GM21367 (cell line): Measurements from ENCODE around the gene CHD6.

Experiments used
- ATAC-seq: cut with Tn5 transposase; IDR thresholded peaks from one replicate; pipeline ENCODE4 v1.9.1; 2021; ENCODE audit not compliant: unreplicated experiment

Gene CHD6

DNA sequence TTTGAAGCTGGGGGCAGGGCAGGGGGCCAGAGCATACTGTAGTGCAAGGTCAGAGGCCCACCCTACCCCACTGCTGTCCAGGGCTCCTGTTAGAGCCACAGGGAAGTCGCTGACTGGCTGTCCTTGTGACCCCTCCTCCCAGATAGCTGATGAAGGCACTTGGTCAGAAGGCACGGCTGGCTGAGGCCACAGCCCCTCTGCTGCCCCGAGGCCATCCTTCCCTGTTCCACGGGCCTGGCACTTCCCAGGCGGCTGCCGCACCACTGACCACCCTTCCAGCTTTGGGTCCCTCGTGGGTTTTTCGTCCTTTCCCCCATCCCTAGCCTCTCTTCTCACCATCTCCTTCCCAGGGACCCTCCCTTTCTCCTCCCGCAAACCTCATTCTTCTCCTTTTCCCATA lies 242.3 kb downstream of the CHD6 start:
- ATAC-seq, result no peak

DNA sequence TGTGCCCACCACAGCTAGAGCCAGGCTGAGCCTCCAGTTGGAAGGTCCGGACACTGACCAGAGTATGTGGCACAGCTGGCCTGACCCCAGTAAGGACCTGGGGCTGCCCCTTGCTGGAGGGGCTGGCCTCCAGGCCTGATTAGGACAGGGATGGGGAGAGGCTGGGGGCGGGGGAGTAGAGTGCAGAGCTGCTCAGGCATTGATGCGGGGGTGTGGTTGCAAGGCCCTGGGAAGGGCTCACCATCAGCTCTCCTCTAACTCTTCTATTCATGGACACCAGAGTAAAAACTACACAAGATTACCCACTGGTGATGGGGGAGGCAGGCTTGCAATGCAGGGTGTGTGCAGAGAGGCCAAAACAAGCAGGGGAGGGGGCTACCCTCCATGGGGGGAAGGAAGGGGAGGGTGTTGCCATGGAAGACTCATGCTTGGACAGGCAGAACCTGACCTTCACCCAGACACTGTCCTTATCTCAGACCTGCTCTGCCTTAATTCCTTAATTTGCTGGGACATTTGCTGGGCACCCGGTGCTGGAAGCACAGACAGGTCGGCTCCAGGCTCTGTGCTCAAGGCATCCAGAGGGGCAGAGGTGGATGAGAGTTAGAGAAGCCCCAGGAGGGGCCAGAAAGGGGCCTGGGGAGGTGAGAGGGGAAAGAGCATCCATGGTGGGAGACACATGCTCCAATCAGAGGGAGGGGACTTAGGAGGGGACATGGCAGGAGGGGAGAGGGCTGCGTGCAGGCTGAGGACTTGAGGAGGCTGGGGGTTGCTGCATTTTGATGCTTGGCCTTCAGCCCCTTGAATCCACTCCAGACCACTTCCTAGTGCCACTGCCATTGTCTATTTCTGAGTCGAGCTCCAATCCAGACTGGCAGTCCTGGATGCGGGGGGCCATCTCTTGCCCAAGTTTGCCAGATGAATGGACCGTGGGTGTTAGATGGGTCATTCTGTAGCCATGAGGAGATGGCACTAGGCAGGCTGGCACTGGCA lies 244.0 kb downstream of the CHD6 start:
- no peak for ATAC-seq

DNA sequence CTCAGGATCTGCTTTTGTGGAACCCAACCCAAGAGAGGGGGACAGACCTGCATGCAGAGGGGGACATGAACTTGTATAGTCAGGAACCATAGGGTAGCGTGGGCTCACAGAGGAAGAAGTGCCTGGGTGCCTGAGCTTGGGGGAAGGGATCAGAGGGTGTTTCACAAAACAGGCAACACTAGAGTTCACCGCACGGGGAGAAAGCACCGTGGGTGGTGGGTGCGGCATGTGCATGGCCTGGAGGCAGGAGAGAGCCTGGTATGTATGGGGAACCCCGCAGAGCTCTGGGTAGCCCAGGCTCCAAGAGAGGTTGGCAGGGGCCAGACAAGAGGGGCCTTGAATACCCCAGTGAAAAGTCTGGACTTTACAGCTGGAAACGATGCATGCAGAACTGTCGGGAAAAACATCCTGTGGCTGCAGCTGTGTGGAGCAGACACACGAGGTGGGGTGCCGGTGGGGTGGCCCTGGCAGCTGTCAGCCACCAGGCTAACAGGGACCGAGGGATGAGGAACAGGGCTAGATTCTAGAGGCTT lies 244.9 kb downstream of the CHD6 start:
- no peak for ATAC-seq

DNA sequence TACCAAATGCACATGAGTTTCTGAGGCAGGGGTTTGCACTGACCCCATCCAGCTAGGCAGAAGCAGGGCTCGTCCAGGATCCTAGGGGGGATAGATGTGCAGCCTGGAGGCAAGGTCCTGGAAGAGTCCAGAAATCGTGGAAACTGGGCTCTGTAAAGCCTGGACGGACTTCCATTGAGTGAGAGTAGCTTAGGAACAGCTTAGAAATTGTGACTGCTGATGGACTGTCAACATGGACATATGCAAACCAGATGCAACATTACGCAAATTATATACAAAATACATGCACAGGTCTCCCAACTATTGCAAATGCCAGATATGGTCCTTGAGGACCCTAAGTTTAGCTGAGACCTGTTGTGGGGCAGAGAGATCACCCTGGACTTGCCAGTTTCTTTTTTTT lies 246.8 kb downstream of the CHD6 start:
- ATAC-seq, result no peak

DNA sequence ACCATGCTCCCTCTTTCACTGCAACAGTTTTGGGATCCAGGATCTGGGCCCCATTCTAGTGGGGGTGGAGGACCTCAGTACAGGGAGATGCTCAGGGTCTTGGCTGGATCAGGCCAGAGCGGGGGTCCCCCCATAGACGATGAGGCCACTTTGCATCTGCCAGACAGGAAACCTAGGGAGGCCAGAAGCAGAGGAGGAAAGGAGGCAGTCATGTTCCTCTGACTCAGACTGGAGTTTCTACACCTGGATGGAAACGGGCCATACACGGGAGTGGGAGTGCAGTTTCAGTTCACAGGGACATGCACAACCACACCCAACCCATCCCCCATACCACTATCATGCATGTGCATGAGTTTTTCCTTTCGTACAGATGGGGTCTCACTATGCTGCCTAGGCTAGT lies 248.0 kb downstream of the CHD6 start:
- ATAC-seq, result no peak

DNA sequence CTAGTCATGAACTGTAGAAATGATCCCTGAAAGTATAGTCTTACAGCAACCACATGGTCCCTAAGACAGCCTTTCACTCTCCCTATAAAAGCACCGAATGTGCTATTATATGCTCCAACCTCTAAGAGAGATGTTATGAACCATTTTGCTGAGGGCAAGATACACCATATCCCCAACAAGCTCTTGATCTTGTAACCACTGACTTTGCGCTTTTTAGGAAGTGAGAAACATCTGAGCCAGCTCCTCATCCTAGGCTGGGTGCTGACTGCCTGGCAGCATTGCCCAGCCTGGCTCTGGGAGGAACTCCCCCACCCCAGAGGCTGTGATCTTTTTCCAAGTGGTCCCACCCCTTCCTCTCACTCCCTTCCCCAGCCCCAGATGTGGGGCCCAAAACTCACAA lies 248.5 kb downstream of the CHD6 start:
- no peak for ATAC-seq

DNA sequence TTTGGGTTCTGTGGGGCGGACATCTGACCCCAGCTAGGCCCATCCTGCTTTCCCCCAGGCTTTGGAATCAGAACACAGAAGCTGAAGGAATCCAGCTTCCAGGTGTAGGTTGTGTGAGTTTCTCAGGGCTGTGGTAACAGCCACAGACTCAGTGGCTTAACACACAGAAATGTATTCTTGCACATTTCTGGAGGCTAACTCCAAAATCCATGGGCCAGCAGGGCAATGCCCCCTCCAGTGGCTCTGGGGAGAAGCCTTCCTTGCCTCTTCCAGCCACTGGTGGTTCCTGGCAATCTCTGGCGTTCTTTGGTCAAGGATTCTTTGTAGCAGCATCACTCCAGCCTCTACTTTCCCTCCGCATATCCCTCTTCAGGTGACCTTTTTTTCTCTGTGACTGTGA lies 250.2 kb downstream of the CHD6 start:
- ATAC-seq, result no peak

DNA sequence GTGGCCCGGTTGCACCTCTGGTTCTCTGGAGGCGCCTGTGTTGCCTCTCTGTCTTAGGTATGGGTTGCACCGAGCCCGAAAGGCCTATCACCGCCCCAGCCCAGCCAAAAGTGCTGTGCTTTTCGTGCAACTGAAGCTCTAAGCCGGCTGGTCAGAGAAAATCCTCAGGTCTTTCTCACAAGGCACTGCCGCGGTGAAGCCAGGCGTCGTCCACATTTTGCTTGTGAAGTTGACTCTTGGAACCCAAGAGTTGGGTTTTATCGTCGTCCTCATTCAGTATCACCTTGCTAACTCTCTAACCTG lies 250.8 kb downstream of the CHD6 start:
- ATAC-seq, result no peak

DNA sequence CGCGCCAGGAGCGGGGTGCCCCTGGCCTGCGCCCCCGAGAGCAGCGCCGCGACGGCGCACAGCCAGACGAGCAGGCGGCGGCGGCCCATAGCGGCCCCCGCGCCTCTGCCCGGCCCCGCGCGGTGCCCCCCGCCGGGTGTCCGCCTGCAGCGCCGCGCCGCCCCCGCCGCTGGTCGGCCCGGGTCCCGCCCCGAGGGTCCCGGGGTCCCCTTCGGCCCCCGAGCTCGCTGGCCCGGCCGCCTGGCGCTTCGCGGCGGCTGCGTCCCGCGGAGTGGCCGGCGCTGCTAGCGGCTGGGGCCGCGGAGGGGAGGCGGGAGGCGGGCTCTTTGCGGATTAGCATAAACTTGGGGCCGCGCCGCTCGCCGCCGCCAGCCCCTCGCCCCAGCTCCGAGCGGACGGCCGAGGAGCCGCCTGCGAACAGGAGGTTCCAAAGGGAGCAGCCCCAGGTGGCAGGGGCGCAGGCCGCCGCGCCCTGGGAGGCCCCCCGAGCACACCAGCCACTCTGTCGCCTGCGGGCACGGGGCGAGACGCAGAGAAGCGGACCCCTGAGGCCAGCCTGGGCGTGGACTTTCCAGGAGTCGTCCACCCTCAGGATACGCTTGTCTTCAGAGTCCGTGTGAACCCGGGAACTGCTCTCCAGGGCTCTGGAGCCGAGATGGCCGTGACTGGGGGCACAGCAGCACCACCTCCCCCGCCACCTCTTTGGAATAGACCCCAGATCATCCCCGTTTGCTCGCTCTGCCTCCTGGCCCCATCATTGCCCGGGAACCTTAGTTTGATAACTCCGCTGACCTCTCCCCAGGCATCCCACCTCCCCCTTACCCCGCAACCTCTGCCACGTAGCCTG lies 251.4 kb downstream of the CHD6 start, which contains the start of gene EMILIN3:
EMILIN3 (minus strand) TSS at position 273 of the 847 bp plus-strand sequence; CDS start at position 89, 184 bp downstream.
- ATAC-seq, result no peak

DNA sequence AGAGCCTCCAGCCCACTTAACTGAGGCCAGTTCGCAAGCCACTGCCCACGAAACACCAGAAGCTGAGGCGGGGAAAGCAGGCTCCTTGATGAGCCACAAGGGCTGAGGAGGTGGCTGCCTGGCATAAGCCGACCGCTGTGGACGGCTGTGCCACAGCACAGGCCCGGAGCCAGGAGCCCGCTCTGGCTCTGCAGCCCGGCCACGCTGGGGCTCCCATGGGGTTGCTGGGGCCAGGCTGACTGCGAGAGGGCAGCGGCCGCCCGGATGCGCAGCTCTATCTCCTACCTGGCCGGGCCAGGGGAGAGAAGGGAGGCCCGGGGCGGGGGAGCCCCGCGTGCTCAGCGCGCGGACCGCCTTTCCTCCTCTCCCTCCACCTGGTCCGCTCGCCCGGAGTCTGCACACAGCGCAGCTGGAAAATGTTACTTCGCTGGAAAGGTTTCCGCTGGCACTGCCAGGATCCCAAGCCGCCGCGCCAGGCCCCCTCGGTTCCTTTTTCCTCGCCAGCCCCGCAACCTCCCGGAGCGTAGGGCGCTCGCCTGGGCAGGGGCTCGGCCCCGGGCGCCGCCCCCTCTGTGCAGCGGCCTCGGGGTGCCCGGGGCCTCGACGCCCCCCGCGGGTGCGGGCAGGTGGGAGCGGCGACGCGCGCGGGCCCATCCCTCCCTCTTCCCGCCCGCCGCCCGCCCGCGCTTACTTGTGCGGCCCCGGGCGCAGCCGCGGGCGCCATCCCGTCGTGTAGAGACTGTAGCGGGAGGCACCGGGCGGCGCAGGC lies 252.2 kb downstream of the CHD6 start:
- no peak for ATAC-seq

DNA sequence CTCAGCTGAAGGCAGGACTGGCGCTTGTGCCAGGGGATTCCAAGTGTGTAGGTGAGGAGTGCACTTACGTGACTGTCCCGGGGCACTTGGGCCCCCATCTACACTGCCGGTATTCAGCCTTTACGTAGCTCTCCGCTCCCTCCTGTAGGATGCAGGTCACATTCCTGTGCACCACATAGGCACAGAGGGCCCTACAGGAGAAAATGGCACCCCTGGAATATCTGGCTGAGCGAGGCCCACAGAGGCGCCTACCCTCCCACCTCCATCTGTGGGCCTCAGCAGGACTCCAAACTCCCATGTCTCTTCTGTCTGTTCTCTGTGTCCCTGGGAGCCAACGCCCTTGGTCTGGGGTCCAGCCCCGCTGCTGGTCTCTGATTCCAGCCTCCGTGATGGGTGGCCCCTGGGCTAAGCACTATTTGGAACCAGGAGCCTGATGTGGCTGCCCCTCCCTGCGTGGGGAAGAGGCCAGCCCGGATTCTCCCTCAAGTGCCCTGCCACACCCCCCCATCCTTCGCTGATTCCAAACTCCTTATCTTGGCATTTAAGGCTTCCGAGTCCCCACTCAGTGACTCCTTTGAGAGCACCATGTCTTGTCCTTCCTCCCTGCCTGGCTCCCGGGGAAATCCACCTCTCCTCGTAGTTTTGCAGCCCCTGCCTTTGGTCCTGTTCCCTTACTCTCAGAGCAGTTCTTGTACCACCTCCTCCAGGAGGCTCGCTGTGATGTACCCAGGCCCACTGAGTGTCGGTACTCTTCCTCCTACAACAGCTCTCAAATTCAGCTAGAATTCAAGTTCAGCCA lies 253.0 kb downstream of the CHD6 start:
- ATAC-seq, result no peak

DNA sequence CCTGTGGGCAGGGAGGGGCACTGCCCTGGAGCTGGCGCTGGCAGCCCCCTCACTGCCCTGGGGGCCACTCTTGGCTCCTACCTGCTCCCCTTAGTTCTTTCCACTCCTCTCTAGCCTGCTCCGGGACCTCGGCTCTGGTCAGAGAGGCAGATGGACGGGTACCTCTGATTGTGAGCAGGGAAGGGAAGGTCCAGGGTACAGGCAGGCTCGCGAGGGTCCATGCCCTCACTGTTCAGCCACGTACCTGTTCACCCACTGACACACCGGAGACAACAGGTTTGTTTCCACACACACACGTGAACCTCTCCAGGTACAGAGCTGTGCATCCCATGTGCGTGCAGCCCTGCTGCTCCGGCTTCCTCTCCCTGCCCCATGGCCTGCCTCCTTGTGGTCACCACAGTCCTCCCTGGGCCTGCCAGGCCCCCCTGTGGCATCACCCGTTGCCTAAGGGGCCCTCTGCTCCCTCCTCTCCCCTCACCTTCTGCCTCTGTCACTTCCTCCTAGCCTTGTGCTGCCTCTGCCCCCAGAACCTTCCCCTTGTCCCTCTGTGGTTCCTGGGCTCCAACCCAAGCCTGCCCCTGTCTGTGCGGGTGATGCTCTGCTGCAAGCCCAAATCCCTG lies 253.8 kb downstream of the CHD6 start:
- ATAC-seq, result no peak

DNA sequence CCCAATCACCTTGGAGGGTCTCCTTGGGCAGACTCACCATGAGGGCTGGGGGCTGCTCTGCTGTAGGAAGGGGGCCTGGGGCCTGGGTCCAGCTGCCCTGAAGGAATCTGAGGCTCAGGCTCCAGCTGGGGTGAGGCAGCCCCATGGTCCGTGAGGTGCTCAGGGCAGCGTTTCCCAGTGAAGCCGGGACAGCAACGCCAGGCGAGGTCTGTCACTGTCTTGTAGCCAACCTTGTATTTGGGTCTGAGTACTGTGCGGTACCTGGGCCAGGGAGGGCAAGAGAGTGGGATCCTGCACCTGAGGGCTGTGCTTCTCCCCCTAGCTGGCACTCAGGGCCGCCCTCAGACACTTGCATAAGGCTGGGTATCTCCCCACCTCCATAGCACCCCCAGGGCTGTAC lies 254.6 kb downstream of the CHD6 start:
- ATAC-seq, result no peak

DNA sequence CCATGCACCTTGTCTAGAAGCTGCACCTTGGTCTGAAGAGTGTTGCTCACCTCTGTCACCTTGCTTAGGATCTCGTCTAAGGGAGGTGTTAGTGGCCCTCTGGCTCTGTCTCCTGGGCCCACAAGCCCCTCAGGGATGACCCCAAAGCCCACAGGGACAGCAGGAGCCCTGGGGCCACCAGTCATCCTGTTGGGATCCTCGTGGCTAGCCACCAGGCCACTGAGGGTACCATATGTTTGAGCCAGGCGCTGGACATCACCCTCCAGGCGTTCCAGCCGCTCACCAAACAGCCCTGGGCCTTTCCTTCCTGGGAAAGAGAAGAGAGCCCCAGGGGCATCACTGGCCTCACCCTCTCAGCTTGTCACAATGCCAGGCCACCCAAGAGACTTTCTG lies 255.4 kb downstream of the CHD6 start:
- ATAC-seq, result no peak

DNA sequence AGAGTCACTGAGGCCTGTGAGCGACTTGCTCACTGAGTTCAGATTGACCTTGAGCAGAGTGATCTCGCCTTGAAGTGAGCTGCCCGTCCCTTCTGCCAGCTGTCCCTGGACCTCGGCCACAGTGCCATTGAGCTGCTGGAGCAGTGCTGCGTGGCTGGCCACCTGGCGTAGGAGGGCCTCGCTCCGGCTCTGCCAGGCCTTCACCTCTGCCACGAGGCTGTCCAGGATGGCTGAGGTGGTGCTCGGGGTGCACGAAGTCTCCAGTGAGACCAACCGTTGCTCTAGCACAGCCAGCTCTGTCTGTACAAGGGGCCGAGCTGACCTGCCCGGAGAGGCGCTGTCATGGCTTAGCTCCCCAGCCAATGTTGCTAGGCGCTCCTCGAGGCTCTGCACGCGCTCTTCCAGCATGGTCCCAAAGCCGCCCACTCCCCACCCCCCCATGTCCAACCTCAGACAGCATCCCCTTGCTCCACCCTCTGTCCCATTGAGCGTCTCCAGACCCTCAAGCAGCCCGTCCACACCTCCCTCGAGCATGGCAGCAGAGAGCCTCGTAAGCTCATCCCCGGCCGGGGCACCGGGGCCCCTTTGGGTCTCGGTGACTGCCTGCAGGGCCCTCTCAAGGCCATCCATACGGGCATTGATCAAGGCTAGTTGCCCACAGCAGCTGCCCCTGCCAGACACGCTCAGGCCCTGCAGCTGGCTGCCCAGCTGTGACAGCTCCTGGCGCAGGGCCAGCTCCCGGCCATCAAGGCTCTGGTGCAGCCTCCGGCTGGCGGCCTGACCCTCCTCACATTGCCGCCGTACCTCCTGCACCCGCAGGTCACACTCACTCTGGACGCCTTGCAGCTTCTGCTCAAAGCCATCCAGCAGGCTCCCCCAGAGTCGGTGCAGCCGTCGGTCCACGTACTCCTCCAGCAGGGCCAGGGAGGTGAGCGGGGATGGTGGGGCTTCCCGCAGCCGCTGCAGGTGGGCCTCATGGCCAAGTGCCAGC lies 256.1 kb downstream of the CHD6 start:
- no peak for ATAC-seq

DNA sequence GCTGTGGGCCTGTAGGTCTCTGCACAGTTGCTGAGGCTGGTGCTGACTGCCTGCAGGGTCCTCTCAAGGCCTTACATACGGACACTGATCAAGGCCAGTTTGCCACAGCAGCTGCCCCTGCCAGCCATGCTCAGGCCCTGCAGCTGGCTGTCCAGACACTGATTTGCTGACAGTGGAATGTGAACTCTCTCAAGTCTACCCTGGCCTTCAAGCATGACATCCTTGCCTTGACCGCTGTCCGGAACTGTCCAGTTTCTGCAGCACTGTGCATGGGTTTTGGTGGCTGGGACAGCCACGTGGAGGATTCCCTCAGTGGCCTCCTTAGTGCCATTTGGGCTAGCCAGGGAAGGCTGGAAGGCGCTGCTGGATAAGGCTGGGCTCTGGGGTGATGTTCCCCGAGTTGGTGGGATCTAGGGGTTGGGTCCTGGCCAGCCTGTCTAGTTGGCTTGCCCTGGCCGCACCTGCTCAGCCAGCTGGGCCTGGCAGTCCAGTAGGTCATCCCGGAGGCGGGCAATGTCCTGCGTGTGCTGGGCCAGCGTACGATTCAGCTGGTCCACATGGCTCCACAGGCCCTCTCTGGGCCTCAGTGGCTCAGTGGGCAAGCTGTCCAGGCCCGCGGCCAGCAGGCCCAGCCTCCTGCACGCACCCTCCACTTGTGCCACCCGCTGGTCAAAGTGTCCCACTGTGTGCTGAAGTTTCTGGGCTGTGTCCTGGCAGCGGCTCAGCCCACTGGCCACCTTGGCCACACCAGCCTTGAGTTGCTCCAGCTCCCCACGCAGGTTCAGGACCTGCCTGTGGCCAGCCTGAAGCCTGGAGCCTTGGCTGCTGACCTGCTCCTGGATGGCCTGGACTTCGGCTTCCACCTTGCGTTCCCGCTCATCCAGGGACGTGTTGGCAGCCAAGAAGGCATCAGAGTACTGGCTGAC lies 257.1 kb downstream of the CHD6 start:
- no peak for ATAC-seq

DNA sequence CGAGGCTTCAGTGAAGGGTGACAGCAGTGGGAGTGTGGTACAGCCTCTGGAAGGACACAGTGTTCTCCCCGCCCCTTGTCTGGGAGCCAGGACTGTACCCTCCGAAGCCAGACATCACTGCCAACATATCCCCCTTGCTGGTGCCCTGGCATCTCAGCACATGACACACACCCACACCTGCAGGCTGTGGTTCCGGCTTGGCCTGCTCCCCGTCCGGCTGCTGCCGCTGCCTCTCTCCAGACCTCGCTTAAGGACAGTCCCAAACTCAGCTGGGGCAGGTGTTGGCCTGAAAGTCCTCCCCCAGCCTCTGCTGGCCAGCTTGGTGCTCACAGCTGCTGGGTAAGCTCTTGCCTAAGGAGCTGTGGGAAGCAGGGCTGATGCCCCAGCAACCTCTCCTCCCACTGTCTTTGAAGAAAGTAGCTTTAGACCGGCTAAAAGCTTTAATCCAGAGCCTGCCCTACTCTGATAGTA lies 258.6 kb downstream of the CHD6 start:
- no peak for ATAC-seq
